Neural cell (in vitro differentiated cells): ENCODE results near the gene P4HA3. TPM values are rescaled to one million over a fixed set of nuclear protein-coding genes. Genes with fewer than 3 reads are reported as not detected.

Source experiments
- H2AFZ ChIP-seq: fragments of 200-600, 300-800 bp; sonication (generic), shearing (Covaris generic); 2 replicates; pipeline ENCODE4 v1.6.0; 2014; ENCODE audit warnings: low read depth, mild to moderate bottlenecking, antibody characterized with exemption, low read length, moderate library complexity
- H3F3A ChIP-seq: fragments of 200-600 bp; shearing (Covaris generic); 2 replicates; pipeline ENCODE4 v1.6.1; 2016; ENCODE audit warnings: mild to moderate bottlenecking, moderate library complexity, mixed read lengths, antibody characterized with exemption, low read length; ENCODE audit not compliant: insufficient read depth, poor library complexity, severe bottlenecking
- H3K27ac ChIP-seq: fragments of 200-600, 300-800 bp; sonication (generic), shearing (Covaris generic); 2 replicates; pipeline ENCODE4 v1.5.1; 2014; ENCODE audit warnings: mild to moderate bottlenecking, low read length, moderate library complexity
- H3K27me3 ChIP-seq: fragments of 300-800, 200-600 bp; sonication (generic), shearing (Covaris generic); 2 replicates; pipeline ENCODE4 v1.6.0; 2014; ENCODE audit warnings: mild to moderate bottlenecking, low read depth, low read length, moderate library complexity; ENCODE audit not compliant: insufficient read depth
- H3K36me3 ChIP-seq: fragments of 300-800, 200-600 bp; sonication (generic), shearing (Covaris generic); 2 replicates; pipeline ENCODE4 v1.5.1; 2014; ENCODE audit warnings: mild to moderate bottlenecking, antibody characterized with exemption, low read length, moderate library complexity; ENCODE audit not compliant: insufficient read depth
- H3K4me2 ChIP-seq: fragments of 300-800, 200-600 bp; sonication (generic), shearing (Covaris generic); 2 replicates; pipeline ENCODE4 v1.6.0; 2014; ENCODE audit warnings: mild to moderate bottlenecking, low read length
- H3K4me3 ChIP-seq: fragments of 300-800, 200-600 bp; sonication (generic), shearing (Covaris generic); 2 replicates; pipeline ENCODE4 v1.5.1; 2014; ENCODE audit warnings: mild to moderate bottlenecking, low read length, moderate library complexity
- H3K79me2 ChIP-seq: fragments of 200-600 bp; shearing (Covaris generic); replicated peaks from 2 replicates; pipeline ENCODE4 v1.6.0; 2014; ENCODE audit warnings: mild to moderate bottlenecking, low read length, moderate library complexity; ENCODE audit not compliant: insufficient read depth
- H3K9ac ChIP-seq: fragments of 300-800, 200-600 bp; sonication (generic), shearing (Covaris generic); 2 replicates; pipeline ENCODE4 v1.6.1; 2016; ENCODE audit warnings: mild to moderate bottlenecking, low read length, mixed read lengths
- H3K9me2 ChIP-seq: fragments of 200-600 bp; shearing (Covaris generic); 2 replicates; pipeline ENCODE4 v1.6.1; 2016; ENCODE audit warnings: mild to moderate bottlenecking, low read length, mixed read lengths; ENCODE audit not compliant: insufficient read depth
- H3K9me3 ChIP-seq: fragments of 200-600, 300-800 bp; sonication (generic), shearing (Covaris generic); 2 replicates; pipeline ENCODE4 v1.6.1; 2016; ENCODE audit warnings: mild to moderate bottlenecking, mixed run types, low read length, moderate library complexity, mixed read lengths
- H4K20me1 ChIP-seq: fragments of 200-600 bp; shearing (Covaris generic); 2 replicates; pipeline ENCODE4 v1.6.1; 2016; ENCODE audit warnings: mild to moderate bottlenecking, mixed run types; ENCODE audit not compliant: insufficient read depth
- EP300 ChIP-seq: fragments of 450-650 bp; conservative IDR thresholded peaks from 2 replicates; pipeline ENCODE4 v1.6.1; 2014; ENCODE audit warnings: antibody characterized with exemption, mild to moderate bottlenecking, moderate library complexity; ENCODE audit not compliant: poor library complexity, severe bottlenecking
- EZH2 ChIP-seq: fragments of 200-600, 300-800 bp; shearing (Covaris generic), sonication (generic); IDR thresholded peaks from 2 replicates; pipeline ENCODE4 v1.6.1; 2014; ENCODE audit warnings: antibody characterized with exemption, low read length, borderline replicate concordance, mild to moderate bottlenecking; ENCODE audit not compliant: insufficient read depth, poor library complexity, severe bottlenecking
- MXI1 ChIP-seq: fragments of 450-650 bp; conservative IDR thresholded peaks from 2 replicates; pipeline ENCODE4 v1.6.1; 2014; ENCODE audit warnings: antibody characterized with exemption, mild to moderate bottlenecking; ENCODE audit not compliant: poor library complexity, severe bottlenecking
- POLR2AphosphoS5 ChIP-seq: IDR thresholded peaks from 2 replicates; pipeline ENCODE4 v1.6.1; 2012
- RAD21 ChIP-seq: fragments of 450-650 bp; conservative IDR thresholded peaks from 2 replicates; pipeline ENCODE4 v1.6.1; 2014; ENCODE audit warnings: antibody characterized with exemption, mild to moderate bottlenecking, moderate library complexity
- SMC3 ChIP-seq: fragments of 450-650 bp; conservative IDR thresholded peaks from 2 replicates; pipeline ENCODE4 v1.6.1; 2014; ENCODE audit warnings: antibody characterized with exemption, mild to moderate bottlenecking, moderate library complexity; ENCODE audit not compliant: poor library complexity
- TAF1 ChIP-seq: IDR thresholded peaks from 2 replicates; pipeline ENCODE4 v1.6.1; 2012; ENCODE audit warnings: low read depth
- polyA plus RNA-seq: library from polyadenylated mRNA; depleted of rRNA; stranded (reverse); fragments of >200 nt; gene quantifications from 2 replicates; pipeline ENCODE4 v1.2.3, GENCODE V29; 2014
- TF ChIP-seq, protein P1 (sequence below): fragments of 450-650 bp; IDR thresholded peaks from 2 replicates; pipeline ENCODE4 v1.5.1; 2014; ENCODE audit warnings: antibody characterized with exemption, mild to moderate bottlenecking, moderate library complexity; ENCODE audit not compliant: poor library complexity, severe bottlenecking
- TF ChIP-seq, protein P2 (sequence below): IDR thresholded peaks from 2 replicates; pipeline ENCODE4 v1.6.1; 2012; ENCODE audit warnings: borderline replicate concordance

The P4HA3 gene
- polyA plus RNA-seq, 1 donor from 2014 or later, result not detected

DNA sequence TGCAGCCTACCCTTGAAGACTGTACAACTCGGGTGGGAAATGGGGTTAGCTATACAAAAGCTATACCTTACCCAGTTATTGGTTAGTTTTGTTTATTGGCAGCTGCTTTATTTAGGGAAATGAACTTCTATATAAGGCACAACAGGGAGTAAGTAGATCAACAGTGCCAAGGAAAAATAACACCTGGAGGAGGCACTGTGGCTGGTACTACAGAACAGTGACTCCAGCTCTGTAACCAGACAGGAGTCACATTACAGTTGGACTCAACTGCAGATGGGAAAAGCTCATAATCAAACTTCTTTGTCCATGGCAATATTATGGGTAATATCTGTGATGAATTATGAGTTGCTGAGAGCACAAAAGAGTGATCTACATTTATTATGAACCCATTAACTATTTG is 14.0 kb downstream of the P4HA3 start:
- Histone ChIP-seq H3K9me3 (no peaks in the 10 kb centered on the region), H3K36me3 (no peaks in the 10 kb centered on the region), H3K4me3 (no peak overlapping the region), H2AFZ (no peak overlapping the region), H3F3A (no peaks in the 10 kb centered on the region), H3K27ac (no peak overlapping the region), H3K9me2 (no peaks in the 10 kb centered on the region), H3K79me2 (no peaks in the 10 kb centered on the region), H3K4me2 (no peak overlapping the region), H3K9ac (no peak overlapping the region), H3K27me3 (no peaks in the 10 kb centered on the region), H4K20me1 (no peaks in the 10 kb centered on the region)
- TF ChIP-seq SMC3 (no peak), RAD21 (no peak), TAF1 (no peak), POLR2AphosphoS5 (no peak), EZH2 (no peak), MXI1 (no peak), EP300 (no peak)
- TF ChIP-seq, protein P1, sequence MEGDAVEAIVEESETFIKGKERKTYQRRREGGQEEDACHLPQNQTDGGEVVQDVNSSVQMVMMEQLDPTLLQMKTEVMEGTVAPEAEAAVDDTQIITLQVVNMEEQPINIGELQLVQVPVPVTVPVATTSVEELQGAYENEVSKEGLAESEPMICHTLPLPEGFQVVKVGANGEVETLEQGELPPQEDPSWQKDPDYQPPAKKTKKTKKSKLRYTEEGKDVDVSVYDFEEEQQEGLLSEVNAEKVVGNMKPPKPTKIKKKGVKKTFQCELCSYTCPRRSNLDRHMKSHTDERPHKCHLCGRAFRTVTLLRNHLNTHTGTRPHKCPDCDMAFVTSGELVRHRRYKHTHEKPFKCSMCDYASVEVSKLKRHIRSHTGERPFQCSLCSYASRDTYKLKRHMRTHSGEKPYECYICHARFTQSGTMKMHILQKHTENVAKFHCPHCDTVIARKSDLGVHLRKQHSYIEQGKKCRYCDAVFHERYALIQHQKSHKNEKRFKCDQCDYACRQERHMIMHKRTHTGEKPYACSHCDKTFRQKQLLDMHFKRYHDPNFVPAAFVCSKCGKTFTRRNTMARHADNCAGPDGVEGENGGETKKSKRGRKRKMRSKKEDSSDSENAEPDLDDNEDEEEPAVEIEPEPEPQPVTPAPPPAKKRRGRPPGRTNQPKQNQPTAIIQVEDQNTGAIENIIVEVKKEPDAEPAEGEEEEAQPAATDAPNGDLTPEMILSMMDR, result no peak
- TF ChIP-seq, protein P2, sequence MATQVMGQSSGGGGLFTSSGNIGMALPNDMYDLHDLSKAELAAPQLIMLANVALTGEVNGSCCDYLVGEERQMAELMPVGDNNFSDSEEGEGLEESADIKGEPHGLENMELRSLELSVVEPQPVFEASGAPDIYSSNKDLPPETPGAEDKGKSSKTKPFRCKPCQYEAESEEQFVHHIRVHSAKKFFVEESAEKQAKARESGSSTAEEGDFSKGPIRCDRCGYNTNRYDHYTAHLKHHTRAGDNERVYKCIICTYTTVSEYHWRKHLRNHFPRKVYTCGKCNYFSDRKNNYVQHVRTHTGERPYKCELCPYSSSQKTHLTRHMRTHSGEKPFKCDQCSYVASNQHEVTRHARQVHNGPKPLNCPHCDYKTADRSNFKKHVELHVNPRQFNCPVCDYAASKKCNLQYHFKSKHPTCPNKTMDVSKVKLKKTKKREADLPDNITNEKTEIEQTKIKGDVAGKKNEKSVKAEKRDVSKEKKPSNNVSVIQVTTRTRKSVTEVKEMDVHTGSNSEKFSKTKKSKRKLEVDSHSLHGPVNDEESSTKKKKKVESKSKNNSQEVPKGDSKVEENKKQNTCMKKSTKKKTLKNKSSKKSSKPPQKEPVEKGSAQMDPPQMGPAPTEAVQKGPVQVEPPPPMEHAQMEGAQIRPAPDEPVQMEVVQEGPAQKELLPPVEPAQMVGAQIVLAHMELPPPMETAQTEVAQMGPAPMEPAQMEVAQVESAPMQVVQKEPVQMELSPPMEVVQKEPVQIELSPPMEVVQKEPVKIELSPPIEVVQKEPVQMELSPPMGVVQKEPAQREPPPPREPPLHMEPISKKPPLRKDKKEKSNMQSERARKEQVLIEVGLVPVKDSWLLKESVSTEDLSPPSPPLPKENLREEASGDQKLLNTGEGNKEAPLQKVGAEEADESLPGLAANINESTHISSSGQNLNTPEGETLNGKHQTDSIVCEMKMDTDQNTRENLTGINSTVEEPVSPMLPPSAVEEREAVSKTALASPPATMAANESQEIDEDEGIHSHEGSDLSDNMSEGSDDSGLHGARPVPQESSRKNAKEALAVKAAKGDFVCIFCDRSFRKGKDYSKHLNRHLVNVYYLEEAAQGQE, result no peak

- H3K4me3 ChIP-seq, result no peak overlapping the region
- H3K27me3 ChIP-seq, result no peaks in the 10 kb centered on the region
- no peak overlapping the region for H3K4me2 ChIP-seq
- no peaks in the 10 kb centered on the region for H3K9me2 ChIP-seq
- no peaks in the 10 kb centered on the region for H3K36me3 ChIP-seq
- H4K20me1 ChIP-seq, result no peaks in the 10 kb centered on the region
- no peak overlapping the region for H2AFZ ChIP-seq
- no peaks in the 10 kb centered on the region for H3K79me2 ChIP-seq
- H3K9me3 ChIP-seq, result no peaks in the 10 kb centered on the region
- no peaks in the 10 kb centered on the region for H3F3A ChIP-seq
- TF ChIP-seq SMC3 (no peak), MXI1 (no peak), TAF1 (no peak), EP300 (no peak), EZH2 (no peak), POLR2AphosphoS5 (no peak), RAD21 (no peak)
- TF ChIP-seq, protein P1, result no peak
- TF ChIP-seq, protein P2, result no peak
- no peak overlapping the region for H3K27ac ChIP-seq
- H3K9ac ChIP-seq, result no peak overlapping the region
Observed at GRCh38 chr11:74288911-74289310, 22.5 kb downstream of the P4HA3 start.
